Upper lobe of left lung (tissue), 6 donors: Measurements from ENCODE around the gene GNAS. TPM values are rescaled to one million over a fixed set of nuclear protein-coding genes. Genes with fewer than 3 reads are reported as not detected.

Source experiments
- ATAC-seq, 2 donors: fragments of 200-7000 bp; cut with Tn5 transposase; one replicate each; pipeline ENCODE4 v1.9.1; 2022; ENCODE audit warnings: mild to moderate bottlenecking in 2 of 2, moderate library complexity in 2 of 2; ENCODE audit not compliant: low FRiP score in 2 of 2
- DNase-seq, 2 donors: peaks; one replicate each; pipeline ENCODE4 v3.0.0-alpha.2; 2019 to 2020
- H3K27ac ChIP-seq, 4 donors: fragments of 200-600 bp; sonication (generic); one replicate each; pipeline ENCODE4 v1.5.1; 2016 to 2019
- H3K27me3 ChIP-seq, 4 donors: fragments of 200-600 bp; sonication (generic); one replicate each; pipeline ENCODE4 v1.5.1; 2017 to 2019
- H3K36me3 ChIP-seq, 4 donors: fragments of 200-600 bp; sonication (generic); one replicate each; pipeline ENCODE4 v1.5.1; 2016 to 2019
- H3K4me1 ChIP-seq, 4 donors: fragments of 200-600 bp; sonication (generic); one replicate each; pipeline ENCODE4 v1.5.1; 2018 to 2019
- H3K4me3 ChIP-seq, 4 donors: fragments of 200-600 bp; sonication (generic); one replicate each; pipeline ENCODE4 v1.5.1; 2017 to 2019; ENCODE audit warnings: mild to moderate bottlenecking in 2 of 4, moderate library complexity in 1 of 4
- H3K9me3 ChIP-seq, 4 donors: fragments of 200-600 bp; sonication (generic); one replicate each; pipeline ENCODE4 v1.5.1; 2018 to 2019
- EP300 ChIP-seq, 4 donors: sonication (generic); formaldehyde crosslinking; IDR thresholded peaks; one replicate each; pipeline ENCODE4 v1.5.1; 2017; ENCODE audit warnings: antibody characterized with exemption in 4 of 4, control low read depth in 2 of 4
- POLR2A ChIP-seq, 4 donors: fragments of 450-650 bp; IDR thresholded peaks; one replicate each; pipeline ENCODE4 v1.5.1; 2016 to 2017; ENCODE audit warnings: antibody characterized with exemption in 4 of 4, mild to moderate bottlenecking in 2 of 4
- POLR2AphosphoS5 ChIP-seq, 2 donors: sonication (generic); formaldehyde crosslinking; IDR thresholded peaks; one replicate each; pipeline ENCODE4 v1.5.1; 2017; ENCODE audit warnings: antibody characterized with exemption in 2 of 2
- WGBS, 2 donors: methylation state at CpG; one replicate each; pipeline ENCODE4 v1.1.5; 2017 to 2018; 5-methylcytosine and 5-hydroxymethylcytosine counted together
- total RNA-seq, 6 donors: library from RNA; depleted of rRNA in 4 of 6; stranded (reverse); fragments of >200 nt in 4 of 6; gene quantifications; one replicate each; pipeline versions ENCODE4 v1.1.0 to v1.2.1, GENCODE V29; 2016 to 2021
- TF ChIP-seq, protein P1 (sequence below), 6 experiments: fragments of 450-650 bp in 4 of 6; fragments of 200-600 bp in 2 of 6; sonication (generic) in 2 of 6; IDR thresholded peaks; one replicate each; pipeline ENCODE4 v1.5.1; 2016 to 2019; ENCODE audit warnings: antibody characterized with exemption in 6 of 6
- donor health status: DM: no; HTN: no; CAD: no; lungs with moderate emphysema.
- donor health status: DM: no; HTN: yes; CAD: no; lungs with severe emphysema.

GNAS gene
- total RNA-seq, 6 donors from 2014 or later, result 520 to 910 (median 811) TPM

DNA sequence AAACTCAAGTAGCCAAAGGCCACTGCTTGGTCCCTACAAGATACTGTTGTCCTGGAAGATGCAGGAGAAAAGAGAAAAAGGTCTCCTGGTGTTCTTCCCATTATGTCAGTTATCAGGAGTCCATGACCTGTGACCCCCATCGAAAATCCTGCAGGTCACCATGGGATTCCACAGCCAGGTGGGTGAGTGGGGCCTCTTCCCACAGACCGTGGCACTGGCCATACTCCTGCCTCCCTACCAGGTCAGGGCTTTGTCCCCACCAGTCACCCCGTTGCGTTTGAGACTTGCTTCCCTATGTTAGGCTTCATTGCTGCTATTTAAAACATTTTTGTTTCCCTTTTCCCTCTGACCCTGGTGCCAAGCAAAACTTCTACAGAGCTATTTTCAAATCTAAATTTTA lies 60.6 kb downstream of the GNAS start:
- TF ChIP-seq EP300 (IDR thresholded peaks at IDR 0.05), result no peak
- Histone ChIP-seq H3K27me3 (no peaks in the 10 kb centered on the region), H3K4me3 (no peak overlapping the region), H3K27ac (no peak overlapping the region), H3K4me1 (peaks cover 9 to 12% (median 11%) of the 10 kb centered on the region in 4 donors), H3K9me3 (no peaks in the 10 kb centered on the region), H3K36me3 (peaks cover 30 to 38% (median 36%) of the 10 kb centered on the region in 4 donors)
- no peak for ATAC-seq
- DNase-seq, result no peak
- WGBS, 2 donors, result 90 to 91% methylated on average over 3 to 4 of the region's 4 CpGs

- no peak overlapping the region for H3K4me3 ChIP-seq
- H3K4me1 ChIP-seq, result no peaks in the 10 kb centered on the region
- no peak overlapping the region for H3K27ac ChIP-seq
- no peak for TF ChIP-seq EP300 (IDR thresholded peaks at IDR 0.05)
- H3K9me3 ChIP-seq, result no peaks in the 10 kb centered on the region
- H3K27me3 ChIP-seq, result no peaks in the 10 kb centered on the region
- DNase-seq (no peak), ATAC-seq (no peak)
- H3K36me3 ChIP-seq, result no peaks in the 10 kb centered on the region
- WGBS, 2 donors, result 58 to 79% methylated on average over 6 of the region's 6 CpGs
Observed at GRCh38 chr20:58918621-58919020, 66.1 kb downstream of the GNAS start.

DNA sequence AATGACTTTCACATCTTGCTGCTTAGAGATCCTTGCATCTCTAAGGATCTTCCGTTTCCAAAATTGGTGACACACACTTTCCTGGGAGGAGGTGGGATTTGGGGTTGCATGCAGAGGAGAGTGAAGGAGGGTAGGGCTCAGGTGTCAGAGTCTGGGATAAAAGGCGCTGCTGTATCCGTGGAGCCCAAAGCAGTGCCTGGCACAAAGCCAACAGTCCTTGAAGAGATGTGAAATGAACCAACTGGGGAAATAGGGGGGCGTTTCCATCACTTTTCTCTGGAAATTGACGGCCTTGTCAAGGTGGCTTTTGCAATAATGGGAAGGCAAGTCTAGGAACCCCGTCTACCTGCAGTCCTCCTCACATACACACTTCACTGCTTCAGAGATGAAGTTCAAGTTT lies 69.0 kb downstream of the GNAS start:
- DNase-seq, result no peak

DNA sequence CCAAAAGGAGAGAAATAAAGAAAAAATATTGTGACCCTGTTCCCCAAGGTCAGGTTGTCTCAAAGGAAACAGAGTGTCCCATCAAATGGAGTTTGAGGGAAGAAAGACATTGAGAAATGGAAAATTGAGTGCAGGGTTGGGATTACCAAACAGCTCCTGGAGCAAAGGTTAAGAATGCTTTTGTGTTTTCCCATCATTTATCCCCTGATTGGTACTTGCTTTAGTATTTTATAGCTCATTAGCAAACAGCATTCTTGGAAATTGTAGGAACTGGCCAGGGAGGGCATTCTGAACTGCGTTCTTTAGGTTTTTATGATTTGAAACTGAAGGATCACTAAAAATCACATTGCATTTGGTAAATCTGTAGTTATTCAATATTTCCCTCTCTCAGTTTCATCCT lies 69.5 kb downstream of the GNAS start:
- no peaks in the 10 kb centered on the region for H3K4me1 ChIP-seq
- ATAC-seq (no peak), DNase-seq (no peak)
- H3K9me3 ChIP-seq, result no peaks in the 10 kb centered on the region
- H3K27ac ChIP-seq, result no peak overlapping the region
- H3K27me3 ChIP-seq, result no peaks in the 10 kb centered on the region
- WGBS, 2 donors, result 100% methylated on average over 1 of the region's 1 CpG
- TF ChIP-seq, protein P1, sequence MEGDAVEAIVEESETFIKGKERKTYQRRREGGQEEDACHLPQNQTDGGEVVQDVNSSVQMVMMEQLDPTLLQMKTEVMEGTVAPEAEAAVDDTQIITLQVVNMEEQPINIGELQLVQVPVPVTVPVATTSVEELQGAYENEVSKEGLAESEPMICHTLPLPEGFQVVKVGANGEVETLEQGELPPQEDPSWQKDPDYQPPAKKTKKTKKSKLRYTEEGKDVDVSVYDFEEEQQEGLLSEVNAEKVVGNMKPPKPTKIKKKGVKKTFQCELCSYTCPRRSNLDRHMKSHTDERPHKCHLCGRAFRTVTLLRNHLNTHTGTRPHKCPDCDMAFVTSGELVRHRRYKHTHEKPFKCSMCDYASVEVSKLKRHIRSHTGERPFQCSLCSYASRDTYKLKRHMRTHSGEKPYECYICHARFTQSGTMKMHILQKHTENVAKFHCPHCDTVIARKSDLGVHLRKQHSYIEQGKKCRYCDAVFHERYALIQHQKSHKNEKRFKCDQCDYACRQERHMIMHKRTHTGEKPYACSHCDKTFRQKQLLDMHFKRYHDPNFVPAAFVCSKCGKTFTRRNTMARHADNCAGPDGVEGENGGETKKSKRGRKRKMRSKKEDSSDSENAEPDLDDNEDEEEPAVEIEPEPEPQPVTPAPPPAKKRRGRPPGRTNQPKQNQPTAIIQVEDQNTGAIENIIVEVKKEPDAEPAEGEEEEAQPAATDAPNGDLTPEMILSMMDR (IDR thresholded peaks at IDR 0.05), result no peak
- TF ChIP-seq POLR2A (IDR thresholded peaks at IDR 0.05) (no peak), EP300 (IDR thresholded peaks at IDR 0.05) (no peak), POLR2AphosphoS5 (IDR thresholded peaks at IDR 0.05) (no peak)
- no peak overlapping the region for H3K4me3 ChIP-seq
- no peaks in the 10 kb centered on the region for H3K36me3 ChIP-seq

More for the DNA sequence above, 69.0 kb downstream of the GNAS start:
- Histone ChIP-seq H3K4me3 (no peak overlapping the region), H3K27me3 (no peaks in the 10 kb centered on the region), H3K36me3 (no peaks in the 10 kb centered on the region), H3K27ac (no peak overlapping the region), H3K9me3 (no peaks in the 10 kb centered on the region), H3K4me1 (no peaks in the 10 kb centered on the region)
- TF ChIP-seq POLR2AphosphoS5 (IDR thresholded peaks at IDR 0.05) (no peak), EP300 (IDR thresholded peaks at IDR 0.05) (no peak), POLR2A (IDR thresholded peaks at IDR 0.05) (no peak)
- TF ChIP-seq, protein P1 (IDR thresholded peaks at IDR 0.05), result no peak
- WGBS, 2 donors, result 63 to 75% methylated on average over 6 of the region's 6 CpGs
- no peak for ATAC-seq

DNA sequence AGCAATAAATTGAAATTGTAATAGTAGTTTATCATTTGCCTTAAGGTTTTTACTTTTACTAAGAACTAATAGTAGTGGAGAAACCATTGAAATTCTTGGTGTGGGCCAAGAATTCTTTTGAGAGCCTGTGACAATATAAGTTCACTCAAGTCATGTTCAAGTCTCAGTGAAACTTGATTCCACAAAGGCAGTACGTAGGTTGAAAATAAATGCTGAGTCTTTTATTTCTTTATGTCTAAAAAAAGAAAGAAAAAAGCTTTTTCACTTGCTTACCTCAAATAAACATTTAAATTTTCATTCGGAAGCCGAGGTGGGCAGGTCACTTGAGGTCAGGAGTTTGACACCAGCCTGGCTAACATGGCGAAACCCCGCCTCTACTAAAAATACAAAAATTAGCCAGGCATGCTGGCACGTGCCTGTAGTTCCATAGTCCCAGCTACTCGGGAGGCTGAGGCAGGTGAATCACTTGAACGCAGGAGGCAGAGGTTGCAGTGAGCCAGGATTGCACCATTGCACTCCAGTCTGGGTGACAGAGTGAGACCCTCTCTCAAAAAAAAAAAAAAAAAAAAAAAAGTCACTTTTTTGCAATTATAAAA lies 70.7 kb downstream of the GNAS start:
- Histone ChIP-seq H3K36me3 (no peaks in the 10 kb centered on the region), H3K27me3 (no peaks in the 10 kb centered on the region), H3K4me1 (no peaks in the 10 kb centered on the region), H3K27ac (no peak overlapping the region), H3K4me3 (no peak overlapping the region), H3K9me3 (no peaks in the 10 kb centered on the region)
- DNase-seq (peak in 1 of 2 donors; percentile 30), ATAC-seq (no peak)
- WGBS, 2 donors, result 63 to 71% methylated on average over 8 of the region's 8 CpGs
- TF ChIP-seq, protein P1 (IDR thresholded peaks at IDR 0.05), result no peak
- TF ChIP-seq POLR2A (IDR thresholded peaks at IDR 0.05), result no peak
- no peak for TF ChIP-seq EP300 (IDR thresholded peaks at IDR 0.05)
- TF ChIP-seq POLR2AphosphoS5 (IDR thresholded peaks at IDR 0.05), result no peak

DNA sequence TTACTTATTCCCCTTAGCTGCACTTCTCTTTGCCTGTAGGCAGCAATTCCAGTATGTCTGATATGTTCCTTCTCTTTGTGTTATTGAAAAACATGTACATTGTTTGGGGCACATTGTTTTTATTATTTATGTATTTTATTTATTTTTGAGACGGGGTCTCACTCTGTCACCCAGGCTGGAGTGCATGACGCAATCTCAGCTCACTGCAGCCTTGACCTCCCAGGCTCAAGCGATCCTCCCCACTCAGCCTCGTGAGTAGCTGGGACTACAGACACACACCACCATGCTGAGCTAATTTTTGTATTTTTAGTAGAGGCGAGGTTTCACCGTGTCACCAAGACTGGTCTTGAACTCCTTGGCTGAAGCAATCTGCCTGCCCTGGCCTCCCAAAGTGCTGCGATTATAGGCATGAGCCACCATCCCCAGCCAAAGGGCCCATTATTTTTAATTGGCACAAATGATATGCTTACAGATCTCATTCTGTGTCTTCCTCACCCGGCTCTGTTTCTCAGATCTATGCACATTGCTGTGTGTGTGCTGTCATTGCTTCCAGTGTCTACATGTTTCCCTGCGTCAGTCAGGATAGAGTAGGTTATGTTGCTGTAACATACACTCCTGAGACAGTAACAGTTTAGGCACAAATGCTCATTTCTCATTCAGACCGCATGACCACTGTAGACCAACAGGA lies 74.4 kb downstream of the GNAS start:
- 93 to 95% methylated on average over 10 of the region's 10 CpGs for WGBS, 2 donors
- H3K36me3 ChIP-seq, result no peaks in the 10 kb centered on the region
- H3K4me3 ChIP-seq, result no peak overlapping the region
- DNase-seq, result no peak
- H3K27ac ChIP-seq, result no peak overlapping the region
- H3K9me3 ChIP-seq, result no peaks in the 10 kb centered on the region
- TF ChIP-seq POLR2A (IDR thresholded peaks at IDR 0.05) (no peak), EP300 (IDR thresholded peaks at IDR 0.05) (no peak), POLR2AphosphoS5 (IDR thresholded peaks at IDR 0.05) (no peak)
- no peaks in the 10 kb centered on the region for H3K4me1 ChIP-seq
- H3K27me3 ChIP-seq, result no peaks in the 10 kb centered on the region
- no peak for ATAC-seq
